ENCODE results near the gene TTBK2. TPM values are rescaled to one million over a fixed set of nuclear protein-coding genes. Genes with fewer than 3 reads are reported as not detected.

The TTBK2 gene
- total RNA-seq, 1 experiment from 2014 or later: 10.6 TPM

GRCh38 chr15:42782716-42783115 lies 137.9 kb downstream of the TTBK2 start:
- no peak overlapping the region for H3K27ac ChIP-seq (ENCODE audit: low read depth, low read length)
- ATAC-seq: no peak
- ChIA-PET RAD21 (ENCODE audit: low non-redundant PET in 1 of 2, low total read pairs in 2 of 2, uncharacterized antibody in 2 of 2, unreplicated experiment in 2 of 2) (no interaction called here), CTCF (no interaction called here), POLR2A (no interaction called here)
- H3K4me1 ChIP-seq (ENCODE audit: control insufficient read depth in 1 of 2, insufficient read depth in 2 of 2, low read length in 2 of 2): no peaks in the 10 kb centered on the region
- intact Hi-C loops (cut with micrococcal nuclease): no loop called here
- H3K4me3 ChIP-seq (replicated peaks in 1 of 2; ENCODE audit: low read depth in 1 of 2, low read length in 2 of 2): no peak overlapping the region
- H3K9ac ChIP-seq (ENCODE audit: low read length): no peak overlapping the region
- H3K27me3 ChIP-seq (ENCODE audit: insufficient read depth, low read length): no peaks in the 10 kb centered on the region
- H3K36me3 ChIP-seq (ENCODE audit: control insufficient read depth in 1 of 2, insufficient read depth in 2 of 2, low read length in 2 of 2): no peaks in the 10 kb centered on the region
- no peaks in the 10 kb centered on the region for H3K9me2 ChIP-seq (ENCODE audit: insufficient read depth)
- no peak overlapping the region for H2AFZ ChIP-seq (ENCODE audit: low read depth, low read length, poor library complexity, severe bottlenecking)
- no peak for TF ChIP-seq JUND (IDR thresholded peaks at IDR 0.05)
- no peak for TF ChIP-seq ZBTB33 (IDR thresholded peaks at IDR 0.05; ENCODE audit: extremely low read depth, insufficient replicate concordance, low read length)
- no peak for TF ChIP-seq POLR2A (IDR thresholded peaks at IDR 0.05; ENCODE audit: borderline replicate concordance, extremely low read depth, insufficient read depth, insufficient read length)
- TF ChIP-seq ZNF274 (IDR thresholded peaks at IDR 0.05; ENCODE audit: low read depth, low read length): no peak
- no peak for TF ChIP-seq POLR2AphosphoS5 (IDR thresholded peaks at IDR 0.05; ENCODE audit: low read depth, low read length)
- TF ChIP-seq RAD21 (IDR thresholded peaks at IDR 0.05; ENCODE audit: low read depth): no peak
- TF ChIP-seq SIN3A (IDR thresholded peaks at IDR 0.05; ENCODE audit: low read depth): no peak
- no TSS peak for BruUV-seq (replicated peaks)
- no peak overlapping the region for H3K4me2 ChIP-seq (ENCODE audit: low read length)
- no peaks in the 10 kb centered on the region for H4K20me1 ChIP-seq (ENCODE audit: insufficient read depth)
- H3K79me2 ChIP-seq (ENCODE audit: insufficient read depth, low read length): no peaks in the 10 kb centered on the region
- no peak for DNase-seq (ENCODE audit: low read depth, low spot score)
- H3K9me3 ChIP-seq (ENCODE audit: control insufficient read depth in 1 of 2, insufficient read depth in 1 of 2, low read depth in 1 of 2, low read length in 2 of 2): no peaks in the 10 kb centered on the region

DNA sequence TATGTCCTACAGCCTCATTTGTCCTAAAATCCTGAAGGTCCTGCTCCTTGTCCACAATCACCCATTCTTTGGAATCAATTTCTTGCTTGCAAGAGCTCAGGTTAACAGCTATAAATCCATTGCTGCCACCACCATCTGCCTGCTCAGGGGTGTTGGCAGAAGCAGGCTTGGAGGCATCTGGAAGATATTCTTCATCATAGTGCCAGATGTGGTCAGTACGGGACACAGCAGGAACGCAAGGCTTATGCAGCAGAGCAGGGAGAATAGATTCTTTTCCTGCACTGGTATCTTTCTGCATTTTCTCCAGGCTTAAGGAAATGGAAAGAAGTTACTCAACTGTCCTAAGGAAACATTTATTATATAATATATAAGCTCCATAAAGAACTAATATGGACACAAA lies 145.2 kb downstream of the TTBK2 start:
- Histone ChIP-seq H3K4me1 (ENCODE audit: control insufficient read depth in 1 of 2, insufficient read depth in 2 of 2, low read length in 2 of 2) (no peaks in the 10 kb centered on the region), H3K9me2 (ENCODE audit: insufficient read depth) (no peaks in the 10 kb centered on the region), H3K79me2 (ENCODE audit: insufficient read depth, low read length) (no peaks in the 10 kb centered on the region), H3K27me3 (ENCODE audit: insufficient read depth, low read length) (no peaks in the 10 kb centered on the region), H3K9ac (ENCODE audit: low read length) (no peak overlapping the region), H3K4me3 (replicated peaks in 1 of 2; ENCODE audit: low read depth in 1 of 2, low read length in 2 of 2) (no peak overlapping the region), H2AFZ (ENCODE audit: low read depth, low read length, poor library complexity, severe bottlenecking) (no peak overlapping the region), H3K4me2 (ENCODE audit: low read length) (no peak overlapping the region), H4K20me1 (ENCODE audit: insufficient read depth) (no peaks in the 10 kb centered on the region), H3K36me3 (ENCODE audit: control insufficient read depth in 1 of 2, insufficient read depth in 2 of 2, low read length in 2 of 2) (no peaks in the 10 kb centered on the region), H3K27ac (ENCODE audit: low read depth, low read length) (no peak overlapping the region), H3K9me3 (ENCODE audit: control insufficient read depth in 1 of 2, insufficient read depth in 1 of 2, low read depth in 1 of 2, low read length in 2 of 2) (no peaks in the 10 kb centered on the region)
- BruUV-seq (replicated peaks): no TSS peak
- RAD21 ChIA-PET (ENCODE audit: low non-redundant PET in 1 of 2, low total read pairs in 2 of 2, uncharacterized antibody in 2 of 2, unreplicated experiment in 2 of 2): no interaction called here
- intact Hi-C loops (cut with micrococcal nuclease): no loop called here
- ATAC-seq: no peak
- no peak for DNase-seq (ENCODE audit: low read depth, low spot score)
- CTCF ChIA-PET: no interaction called here
- TF ChIP-seq SIN3A (IDR thresholded peaks at IDR 0.05; ENCODE audit: low read depth): no peak
- no peak for TF ChIP-seq MAX (IDR thresholded peaks at IDR 0.05)
- TF ChIP-seq ZFX (IDR thresholded peaks at IDR 0.05): no peak
- no peak for TF ChIP-seq POLR2A (IDR thresholded peaks at IDR 0.05; ENCODE audit: borderline replicate concordance, extremely low read depth, insufficient read depth, insufficient read length)
- no peak for TF ChIP-seq POLR2AphosphoS5 (IDR thresholded peaks at IDR 0.05; ENCODE audit: low read depth, low read length)
- no peak for TF ChIP-seq ELF1 (IDR thresholded peaks at IDR 0.05; ENCODE audit: borderline replicate concordance, low read depth)
- TF ChIP-seq YY1 (IDR thresholded peaks at IDR 0.05; ENCODE audit: extremely low read depth, insufficient replicate concordance, low read depth, low read length): no peak
- TF ChIP-seq ATF3 (IDR thresholded peaks at IDR 0.05): no peak
- TF ChIP-seq EGR1 (IDR thresholded peaks at IDR 0.05; ENCODE audit: low read depth): no peak
- POLR2A ChIA-PET: no interaction called here
